HepG2 (cell line): ENCODE results near the gene MTIF3. TPM values are rescaled to one million over a fixed set of nuclear protein-coding genes. Genes with fewer than 3 reads are reported as not detected.
A peak's percentile ranks its signal among the peaks of the same experiment; 100 is the strongest.

Experiments used
- ARNTL ChIP-seq: sonication (generic); formaldehyde crosslinking; IDR thresholded peaks from 2 replicates; pipeline ENCODE4 v1.4.0; 2020; ENCODE audit warnings: mild to moderate bottlenecking, missing genetic modification reagents
- EED ChIP-seq: sonication (generic); formaldehyde crosslinking; IDR thresholded peaks from 2 replicates; pipeline ENCODE4 v1.5.0; 2020; ENCODE audit warnings: mild to moderate bottlenecking, missing genetic modification reagents
- HOXA5 ChIP-seq: sonication (generic); formaldehyde crosslinking; IDR thresholded peaks from 2 replicates; pipeline ENCODE4 v1.4.0; 2020; ENCODE audit warnings: missing genetic modification reagents
- NFIB ChIP-seq: sonication (generic); formaldehyde crosslinking; IDR thresholded peaks from 2 replicates; pipeline ENCODE4 v1.9.0; 2021; ENCODE audit warnings: missing genetic modification reagents, mild to moderate bottlenecking, borderline replicate concordance
- NFKB2 ChIP-seq: sonication (generic); formaldehyde crosslinking; IDR thresholded peaks from 2 replicates; pipeline ENCODE4 v1.4.0; 2020; ENCODE audit warnings: missing genetic modification reagents, borderline replicate concordance
- PTBP1 ChIP-seq: fragments of 200-400 bp; formaldehyde crosslinking; IDR thresholded peaks from 2 replicates; pipeline ENCODE4 v1.6.1; 2018; ENCODE audit warnings: low read length, low read depth; ENCODE audit not compliant: poor library complexity, severe bottlenecking
- SMAD9 ChIP-seq: sonication (generic); formaldehyde crosslinking; IDR thresholded peaks from 2 replicates; pipeline ENCODE4 v1.5.1; 2020; ENCODE audit warnings: mild to moderate bottlenecking, missing genetic modification reagents
- TGIF2 ChIP-seq: IDR thresholded peaks from 2 replicates; pipeline ENCODE4 v1.6.1; 2016; ENCODE audit warnings: control low read depth, missing compliant biosample characterization
- USF2 ChIP-seq, 2 experiments: sonication (generic) in 1 of 2; formaldehyde crosslinking in 1 of 2; IDR thresholded peaks; 2 replicates each; pipeline versions ENCODE4 v1.5.1 to v1.6.1; 2011 to 2020; ENCODE audit warnings: borderline replicate concordance in 1 of 2, low read depth in 1 of 2, low read length in 1 of 2, mild to moderate bottlenecking in 1 of 2, missing genetic modification reagents in 1 of 2, moderate library complexity in 1 of 2
- ZFP36L2 ChIP-seq: sonication (generic); formaldehyde crosslinking; IDR thresholded peaks from 2 replicates; pipeline ENCODE4 v1.4.0; 2020; ENCODE audit warnings: missing genetic modification reagents
- ZNF256 ChIP-seq: sonication (generic); formaldehyde crosslinking; conservative IDR thresholded peaks from 2 replicates; pipeline ENCODE4 v1.4.0; 2020; ENCODE audit warnings: missing genetic modification reagents
- ZNF383 ChIP-seq: sonication (generic); formaldehyde crosslinking; IDR thresholded peaks from 2 replicates; pipeline ENCODE4 v1.4.0; 2020; ENCODE audit warnings: missing genetic modification reagents, mild to moderate bottlenecking, borderline replicate concordance
- ZNF660 ChIP-seq: sonication (generic); formaldehyde crosslinking; IDR thresholded peaks from 2 replicates; pipeline ENCODE4 v1.5.1; 2020; ENCODE audit warnings: mild to moderate bottlenecking, low read depth, missing genetic modification reagents, borderline replicate concordance
- ZNF777 ChIP-seq: sonication (generic); formaldehyde crosslinking; IDR thresholded peaks from 2 replicates; pipeline ENCODE4 v1.4.0; 2020; ENCODE audit warnings: missing genetic modification reagents
- ZNF850 ChIP-seq: sonication (generic); formaldehyde crosslinking; conservative IDR thresholded peaks from 2 replicates; pipeline ENCODE4 v1.9.0; 2021; ENCODE audit warnings: mild to moderate bottlenecking, missing genetic modification reagents
- polyA plus RNA-seq, 8 experiments: library from polyadenylated mRNA; depleted of rRNA in 3 of 8; stranded (reverse) in 7 of 8; unstranded in 1 of 8; fragments of >200 nt; fragmentation: Illumina TruSeq in 4 of 8; extraction: Trizol in 4 of 8; gene quantifications; 2 replicates each; pipeline versions ENCODE4 v1.2.1 to v1.2.3, GENCODE V29; 2011 to 2016; ENCODE audit warnings: low read depth in 4 of 8, missing spikeins in 1 of 8, mixed read lengths in 1 of 8; ENCODE audit not compliant: insufficient read depth in 1 of 8
- total RNA-seq, 5 experiments: library from RNA; depleted of rRNA; stranded (reverse); fragments of >200 nt; fragmentation: Illumina TruSeq; extraction: Trizol; gene quantifications; 2 replicates each; pipeline ENCODE4 v1.2.3, GENCODE V29; 2016; ENCODE audit warnings: low read depth in 1 of 5
- TF ChIP-seq, protein P1 (sequence below): IDR thresholded peaks from 2 replicates; pipeline ENCODE4 v1.4.0; 2020; ENCODE audit warnings: mild to moderate bottlenecking, missing genetic modification reagents
- TF ChIP-seq, protein P2 (sequence below): sonication (generic); formaldehyde crosslinking; IDR thresholded peaks from 2 replicates; pipeline ENCODE4 v1.8.0; 2022; ENCODE audit warnings: missing genetic modification reagents, mild to moderate bottlenecking, moderate library complexity, borderline replicate concordance
- TF ChIP-seq, protein P3 (sequence below): sonication (generic); formaldehyde crosslinking; IDR thresholded peaks from 2 replicates; pipeline ENCODE4 v1.9.0; 2022; ENCODE audit warnings: low read depth, missing genetic modification reagents

Gene MTIF3
- total and polyA plus RNA-seq, 2 of the 13 experiments (the other 11 are each of a cell fraction or from before 2014, with no cell fraction given) = 33.7 to 40.6 TPM

- TF ChIP-seq ZNF256 (CRISPR knock-in tag) = peak; percentile 84
- TF ChIP-seq SMAD9 (CRISPR knock-in tag) = no peak
- TF ChIP-seq ZNF383 = no peak
- TF ChIP-seq PTBP1 = no peak
- TF ChIP-seq ZFP36L2 = no peak
- TF ChIP-seq, protein P1, sequence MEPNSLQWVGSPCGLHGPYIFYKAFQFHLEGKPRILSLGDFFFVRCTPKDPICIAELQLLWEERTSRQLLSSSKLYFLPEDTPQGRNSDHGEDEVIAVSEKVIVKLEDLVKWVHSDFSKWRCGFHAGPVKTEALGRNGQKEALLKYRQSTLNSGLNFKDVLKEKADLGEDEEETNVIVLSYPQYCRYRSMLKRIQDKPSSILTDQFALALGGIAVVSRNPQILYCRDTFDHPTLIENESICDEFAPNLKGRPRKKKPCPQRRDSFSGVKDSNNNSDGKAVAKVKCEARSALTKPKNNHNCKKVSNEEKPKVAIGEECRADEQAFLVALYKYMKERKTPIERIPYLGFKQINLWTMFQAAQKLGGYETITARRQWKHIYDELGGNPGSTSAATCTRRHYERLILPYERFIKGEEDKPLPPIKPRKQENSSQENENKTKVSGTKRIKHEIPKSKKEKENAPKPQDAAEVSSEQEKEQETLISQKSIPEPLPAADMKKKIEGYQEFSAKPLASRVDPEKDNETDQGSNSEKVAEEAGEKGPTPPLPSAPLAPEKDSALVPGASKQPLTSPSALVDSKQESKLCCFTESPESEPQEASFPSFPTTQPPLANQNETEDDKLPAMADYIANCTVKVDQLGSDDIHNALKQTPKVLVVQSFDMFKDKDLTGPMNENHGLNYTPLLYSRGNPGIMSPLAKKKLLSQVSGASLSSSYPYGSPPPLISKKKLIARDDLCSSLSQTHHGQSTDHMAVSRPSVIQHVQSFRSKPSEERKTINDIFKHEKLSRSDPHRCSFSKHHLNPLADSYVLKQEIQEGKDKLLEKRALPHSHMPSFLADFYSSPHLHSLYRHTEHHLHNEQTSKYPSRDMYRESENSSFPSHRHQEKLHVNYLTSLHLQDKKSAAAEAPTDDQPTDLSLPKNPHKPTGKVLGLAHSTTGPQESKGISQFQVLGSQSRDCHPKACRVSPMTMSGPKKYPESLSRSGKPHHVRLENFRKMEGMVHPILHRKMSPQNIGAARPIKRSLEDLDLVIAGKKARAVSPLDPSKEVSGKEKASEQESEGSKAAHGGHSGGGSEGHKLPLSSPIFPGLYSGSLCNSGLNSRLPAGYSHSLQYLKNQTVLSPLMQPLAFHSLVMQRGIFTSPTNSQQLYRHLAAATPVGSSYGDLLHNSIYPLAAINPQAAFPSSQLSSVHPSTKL (CRISPR knock-in tag) = peak; percentile 45; the same call in 1 of the 2 replicates
- TF ChIP-seq EED (CRISPR knock-in tag) = no peak
- peak; percentile 90 for TF ChIP-seq NFKB2 (CRISPR knock-in tag)
- TF ChIP-seq ZNF660 (CRISPR knock-in tag) = no peak
- no peak; the same call in 1 of the 2 replicates for TF ChIP-seq HOXA5 (CRISPR knock-in tag)
- TF ChIP-seq, protein P2, sequence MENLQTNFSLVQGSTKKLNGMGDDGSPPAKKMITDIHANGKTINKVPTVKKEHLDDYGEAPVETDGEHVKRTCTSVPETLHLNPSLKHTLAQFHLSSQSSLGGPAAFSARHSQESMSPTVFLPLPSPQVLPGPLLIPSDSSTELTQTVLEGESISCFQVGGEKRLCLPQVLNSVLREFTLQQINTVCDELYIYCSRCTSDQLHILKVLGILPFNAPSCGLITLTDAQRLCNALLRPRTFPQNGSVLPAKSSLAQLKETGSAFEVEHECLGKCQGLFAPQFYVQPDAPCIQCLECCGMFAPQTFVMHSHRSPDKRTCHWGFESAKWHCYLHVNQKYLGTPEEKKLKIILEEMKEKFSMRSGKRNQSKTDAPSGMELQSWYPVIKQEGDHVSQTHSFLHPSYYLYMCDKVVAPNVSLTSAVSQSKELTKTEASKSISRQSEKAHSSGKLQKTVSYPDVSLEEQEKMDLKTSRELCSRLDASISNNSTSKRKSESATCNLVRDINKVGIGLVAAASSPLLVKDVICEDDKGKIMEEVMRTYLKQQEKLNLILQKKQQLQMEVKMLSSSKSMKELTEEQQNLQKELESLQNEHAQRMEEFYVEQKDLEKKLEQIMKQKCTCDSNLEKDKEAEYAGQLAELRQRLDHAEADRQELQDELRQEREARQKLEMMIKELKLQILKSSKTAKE = peak; percentile 43
- no peak for TF ChIP-seq ZNF850 (CRISPR knock-in tag)
- TF ChIP-seq ZNF777 (CRISPR knock-in tag) = peak; percentile 67; the same call in 1 of the 2 replicates
- TF ChIP-seq, protein P3, sequence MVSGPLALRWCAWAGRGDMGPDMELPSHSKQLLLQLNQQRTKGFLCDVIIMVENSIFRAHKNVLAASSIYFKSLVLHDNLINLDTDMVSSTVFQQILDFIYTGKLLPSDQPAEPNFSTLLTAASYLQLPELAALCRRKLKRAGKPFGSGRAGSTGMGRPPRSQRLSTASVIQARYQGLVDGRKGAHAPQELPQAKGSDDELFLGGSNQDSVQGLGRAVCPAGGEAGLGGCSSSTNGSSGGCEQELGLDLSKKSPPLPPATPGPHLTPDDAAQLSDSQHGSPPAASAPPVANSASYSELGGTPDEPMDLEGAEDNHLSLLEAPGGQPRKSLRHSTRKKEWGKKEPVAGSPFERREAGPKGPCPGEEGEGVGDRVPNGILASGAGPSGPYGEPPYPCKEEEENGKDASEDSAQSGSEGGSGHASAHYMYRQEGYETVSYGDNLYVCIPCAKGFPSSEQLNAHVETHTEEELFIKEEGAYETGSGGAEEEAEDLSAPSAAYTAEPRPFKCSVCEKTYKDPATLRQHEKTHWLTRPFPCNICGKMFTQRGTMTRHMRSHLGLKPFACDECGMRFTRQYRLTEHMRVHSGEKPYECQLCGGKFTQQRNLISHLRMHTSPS (CRISPR knock-in tag) = peak; percentile 80; the same call in 1 of the 2 replicates
- TF ChIP-seq TGIF2 (CRISPR knock-in tag) = peak; percentile 27; the same call in 1 of the 2 replicates
- no peak for TF ChIP-seq USF2 (IDR thresholded peaks at IDR 0.05; ENCODE audit: low read depth, low read length)
- TF ChIP-seq USF2 (CRISPR knock-in tag; IDR thresholded peaks at IDR 0.05; ENCODE audit: borderline replicate concordance) = no peak; the same call in 1 of the 2 replicates
- TF ChIP-seq ARNTL = peak; percentile 88
- TF ChIP-seq NFIB (CRISPR knock-in tag) = no peak; the same call in 1 of the 2 replicates
These were observed at the start of gene MTIF3 (continued) for GRCh38 chr13:27449936-27450828.
